H9 (cell line): Measurements from ENCODE around the gene SC5D. TPM values are rescaled to one million over a fixed set of nuclear protein-coding genes. Genes with fewer than 3 reads are reported as not detected.

Experiments used
- DNase-seq: peaks from one replicate; pipeline ENCODE4 v3.0.0-alpha.2; 2017
- H2AFZ ChIP-seq: one replicate; pipeline ENCODE4 v1.6.1; 2013; ENCODE audit warnings: mild to moderate bottlenecking, low read length, control low read depth, moderate library complexity
- H2AK5ac ChIP-seq: 2 replicates; pipeline ENCODE4 v1.6.1; 2013; ENCODE audit warnings: low read length, control low read depth, mixed read lengths; ENCODE audit not compliant: insufficient read length
- H2BK120ac ChIP-seq: one replicate; pipeline ENCODE4 v1.6.1; 2013; ENCODE audit warnings: low read depth, mild to moderate bottlenecking, low read length, control low read depth, inconsistent platforms; ENCODE audit not compliant: poor library complexity, severe bottlenecking
- H2BK12ac ChIP-seq: 2 replicates; pipeline ENCODE4 v1.6.1; 2013; ENCODE audit warnings: low read length, control low read depth, mixed read lengths, low read depth; ENCODE audit not compliant: insufficient read length
- H2BK15ac ChIP-seq: 2 replicates; pipeline ENCODE4 v1.6.1; 2013; ENCODE audit warnings: low read depth, low read length, control low read depth
- H2BK20ac ChIP-seq: one replicate; pipeline ENCODE4 v1.6.1; 2013; ENCODE audit warnings: low read depth, mild to moderate bottlenecking, low read length, control low read depth, inconsistent platforms; ENCODE audit not compliant: poor library complexity, severe bottlenecking
- H2BK5ac ChIP-seq: 2 replicates; pipeline ENCODE4 v1.6.1; 2013; ENCODE audit warnings: low read length, control low read depth, mixed read lengths; ENCODE audit not compliant: insufficient read length
- H3K14ac ChIP-seq: 2 replicates; pipeline ENCODE4 v1.6.1; 2013; ENCODE audit warnings: low read length, control low read depth; ENCODE audit not compliant: insufficient read depth
- H3K18ac ChIP-seq: 2 replicates; pipeline ENCODE4 v1.6.1; 2013; ENCODE audit warnings: low read depth, mild to moderate bottlenecking, mixed read lengths, low read length, control low read depth; ENCODE audit not compliant: insufficient read length
- H3K23ac ChIP-seq: 2 replicates; pipeline ENCODE4 v1.6.1; 2013; ENCODE audit warnings: low read length, control low read depth, mixed read lengths, low read depth; ENCODE audit not compliant: insufficient read length
- H3K23me2 ChIP-seq: 2 replicates; pipeline ENCODE4 v1.6.1; 2013; ENCODE audit warnings: low read depth, mild to moderate bottlenecking, mixed read lengths, low read length, control low read depth; ENCODE audit not compliant: insufficient read length, poor library complexity, severe bottlenecking
- H3K27ac ChIP-seq: 2 replicates; pipeline ENCODE4 v1.5.1; 2013; ENCODE audit warnings: low read length, control low read depth, mixed read lengths, low read depth; ENCODE audit not compliant: insufficient read length
- H3K27me3 ChIP-seq: 2 replicates; pipeline ENCODE4 v1.6.1; 2013; ENCODE audit warnings: low read length, control low read depth, inconsistent platforms; ENCODE audit not compliant: insufficient read depth
- H3K4ac ChIP-seq: 2 replicates; pipeline ENCODE4 v1.6.1; 2013; ENCODE audit warnings: low read depth, mild to moderate bottlenecking, control low read depth, inconsistent platforms, low read length, moderate library complexity
- H3K4me1 ChIP-seq: 2 replicates; pipeline ENCODE4 v1.6.1; 2013; ENCODE audit warnings: low read length, control low read depth, inconsistent platforms; ENCODE audit not compliant: insufficient read depth
- H3K4me2 ChIP-seq: 2 replicates; pipeline ENCODE4 v1.6.1; 2013; ENCODE audit warnings: low read length, control low read depth, mixed read lengths; ENCODE audit not compliant: insufficient read length, insufficient read depth
- H3K56ac ChIP-seq: 2 replicates; pipeline ENCODE4 v1.6.1; 2013; ENCODE audit warnings: low read depth, mild to moderate bottlenecking, mixed read lengths, low read length, control low read depth; ENCODE audit not compliant: insufficient read length
- H3K79me1 ChIP-seq: 2 replicates; pipeline ENCODE4 v1.6.1; 2013; ENCODE audit warnings: low read depth, mild to moderate bottlenecking, moderate library complexity, low read length, control low read depth, inconsistent platforms; ENCODE audit not compliant: insufficient read depth, poor library complexity, severe bottlenecking
- H3K79me2 ChIP-seq: 2 replicates; pipeline ENCODE4 v1.6.1; 2013; ENCODE audit warnings: low read length, control low read depth, inconsistent platforms; ENCODE audit not compliant: insufficient read depth
- H3K9ac ChIP-seq: 2 replicates; pipeline ENCODE4 v1.6.1; 2013; ENCODE audit warnings: low read length, control low read depth, mixed read lengths; ENCODE audit not compliant: insufficient read length; ENCODE audit errors: extremely low read depth
- H3K9me3 ChIP-seq: one replicate; pipeline ENCODE4 v1.6.1; 2013; ENCODE audit warnings: low read depth, low read length, inconsistent platforms; ENCODE audit not compliant: control insufficient read depth
- H3T11ph ChIP-seq: one replicate; pipeline ENCODE4 v1.6.1; 2013; ENCODE audit warnings: mild to moderate bottlenecking, low read length, control low read depth, inconsistent platforms
- H4K20me1 ChIP-seq: one replicate; pipeline ENCODE4 v1.6.1; 2013; ENCODE audit not compliant: control insufficient read depth, insufficient read length, insufficient read depth
- H4K5ac ChIP-seq: 2 replicates; pipeline ENCODE4 v1.6.1; 2013; ENCODE audit warnings: low read depth, mild to moderate bottlenecking, mixed read lengths, low read length, control low read depth; ENCODE audit not compliant: insufficient read length
- H4K8ac ChIP-seq: replicated peaks from 2 replicates; pipeline ENCODE4 v1.6.1; 2013; ENCODE audit warnings: low read length, control low read depth, mixed read lengths, low read depth; ENCODE audit not compliant: insufficient read length
- H4K91ac ChIP-seq: 2 replicates; pipeline ENCODE4 v1.6.1; 2013; ENCODE audit warnings: low read depth, mild to moderate bottlenecking, moderate library complexity, mixed read lengths, low read length, control low read depth; ENCODE audit not compliant: insufficient read length
- H3K27ac Mint-ChIP-seq, 3 experiments: 2 replicates in 2 of 3; 3 replicates in 1 of 3; pipeline ENCODE4 v1.8.0; 2020 to 2021; ENCODE audit warnings: mixed read lengths in 3 of 3, mild to moderate bottlenecking in 1 of 3, moderate library complexity in 1 of 3
- H3K27me3 Mint-ChIP-seq: 2 replicates; pipeline ENCODE4 v1.8.0; 2021; ENCODE audit warnings: low read depth, mild to moderate bottlenecking, moderate library complexity, mixed read lengths
- H3K36me3 Mint-ChIP-seq, 3 experiments: 2 replicates in 2 of 3; 3 replicates in 1 of 3; pipeline ENCODE4 v1.8.0; 2020 to 2021; ENCODE audit warnings: low read depth in 3 of 3, mixed read lengths in 3 of 3; ENCODE audit not compliant: insufficient read depth in 1 of 3
- H3K4me1 Mint-ChIP-seq, 2 experiments: 2 replicates each; pipeline ENCODE4 v1.8.0; 2020; ENCODE audit warnings: mixed read lengths in 2 of 2
- H3K4me3 Mint-ChIP-seq, 2 experiments: 2 replicates in 1 of 2; 3 replicates in 1 of 2; pipeline ENCODE4 v1.8.0; 2020 to 2021; ENCODE audit warnings: mild to moderate bottlenecking in 2 of 2, mixed read lengths in 2 of 2, moderate library complexity in 1 of 2
- H3K9me3 Mint-ChIP-seq, 2 experiments: 2 replicates in 1 of 2; 3 replicates in 1 of 2; pipeline ENCODE4 v1.8.0; 2020; ENCODE audit warnings: mild to moderate bottlenecking in 2 of 2, mixed read lengths in 2 of 2, moderate library complexity in 1 of 2
- WGBS: extraction: QIAGEN DNeasy Blood & Tissue Kit; methylation state at CpG from one replicate; pipeline ENCODE4 v1.1.7; 2013; ENCODE audit warnings: missing lambda C conversion rate, low lambda C conversion rate, mixed read lengths; ENCODE audit not compliant: insufficient read length; ENCODE audit errors: extremely low coverage; 5-methylcytosine and 5-hydroxymethylcytosine counted together
- total RNA-seq: library from RNA; stranded (reverse); gene quantifications from 2 replicates; pipeline ENCODE4 v1.2.1, GENCODE V29; 2021
- TF ChIP-seq, protein P1 (sequence below): fragments of 200-600 bp; sonication (generic); conservative IDR thresholded peaks from 3 replicates; pipeline ENCODE4 v1.8.0; 2021; ENCODE audit warnings: antibody characterized with exemption, mild to moderate bottlenecking

SC5D gene
- total RNA-seq, 1 experiment from 2014 or later: 92.0 TPM

DNA sequence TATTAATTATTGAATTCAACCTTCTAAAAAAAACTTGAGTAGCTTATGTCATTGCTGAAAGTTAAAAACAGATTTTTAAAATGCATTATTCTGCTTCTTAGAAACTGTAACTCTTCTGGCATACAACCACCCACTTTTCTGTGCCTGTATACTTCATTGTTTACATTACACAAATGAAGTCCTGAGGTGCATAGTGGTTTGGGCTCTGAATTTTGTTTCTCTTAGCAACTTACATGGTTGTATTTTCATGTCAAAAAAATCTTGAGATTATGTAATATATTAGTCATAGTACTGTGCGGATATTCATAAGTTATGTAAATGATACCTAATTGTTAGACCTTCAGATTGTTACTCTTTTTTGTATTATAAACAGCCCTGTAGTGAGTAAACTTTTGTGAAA, 12.2 kb downstream of the SC5D start:
- no peaks in the 10 kb centered on the region for H3K27me3 Mint-ChIP-seq
- Histone ChIP-seq H4K5ac (no peak overlapping the region), H3K56ac (no peak overlapping the region), H3K27ac (no peak overlapping the region), H3K4me2 (no peak overlapping the region), H2BK20ac (no peak overlapping the region), H3K27me3 (no peaks in the 10 kb centered on the region), H3K9me3 (no peaks in the 10 kb centered on the region), H2BK15ac (no peak overlapping the region), H3K23me2 (no peaks in the 10 kb centered on the region), H3K79me1 (peaks cover 9% of the 10 kb centered on the region), H2BK5ac (no peak overlapping the region), H3T11ph (no peak overlapping the region), H4K8ac (no peak overlapping the region), H2AFZ (no peak overlapping the region), H3K14ac (no peak overlapping the region), H3K23ac (no peak overlapping the region), H3K4me1 (peaks cover 2% of the 10 kb centered on the region; the same call in 1 of the 2 replicates), H3K18ac (no peak overlapping the region), H3K79me2 (peaks cover 15% of the 10 kb centered on the region; the same call in 1 of the 2 replicates), H4K91ac (no peak overlapping the region), H2BK12ac (no peak overlapping the region), H2BK120ac (no peak overlapping the region), H3K4ac (no peak overlapping the region), H3K9ac (no peak overlapping the region), H2AK5ac (no peak overlapping the region), H4K20me1 (no peaks in the 10 kb centered on the region)
- H3K36me3 Mint-ChIP-seq: peaks cover 43 to 63% (median 61%) of the 10 kb centered on the region in 3 experiments
- H3K4me1 Mint-ChIP-seq: peaks cover 17% of the 10 kb centered on the region in 2 experiments
- DNase-seq: no peak
- TF ChIP-seq, protein P1, sequence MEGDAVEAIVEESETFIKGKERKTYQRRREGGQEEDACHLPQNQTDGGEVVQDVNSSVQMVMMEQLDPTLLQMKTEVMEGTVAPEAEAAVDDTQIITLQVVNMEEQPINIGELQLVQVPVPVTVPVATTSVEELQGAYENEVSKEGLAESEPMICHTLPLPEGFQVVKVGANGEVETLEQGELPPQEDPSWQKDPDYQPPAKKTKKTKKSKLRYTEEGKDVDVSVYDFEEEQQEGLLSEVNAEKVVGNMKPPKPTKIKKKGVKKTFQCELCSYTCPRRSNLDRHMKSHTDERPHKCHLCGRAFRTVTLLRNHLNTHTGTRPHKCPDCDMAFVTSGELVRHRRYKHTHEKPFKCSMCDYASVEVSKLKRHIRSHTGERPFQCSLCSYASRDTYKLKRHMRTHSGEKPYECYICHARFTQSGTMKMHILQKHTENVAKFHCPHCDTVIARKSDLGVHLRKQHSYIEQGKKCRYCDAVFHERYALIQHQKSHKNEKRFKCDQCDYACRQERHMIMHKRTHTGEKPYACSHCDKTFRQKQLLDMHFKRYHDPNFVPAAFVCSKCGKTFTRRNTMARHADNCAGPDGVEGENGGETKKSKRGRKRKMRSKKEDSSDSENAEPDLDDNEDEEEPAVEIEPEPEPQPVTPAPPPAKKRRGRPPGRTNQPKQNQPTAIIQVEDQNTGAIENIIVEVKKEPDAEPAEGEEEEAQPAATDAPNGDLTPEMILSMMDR: no peak
- no CpG with 5 or more reads among the region's 1 CpG for WGBS
- H3K4me3 Mint-ChIP-seq: no peak overlapping the region
- no peak overlapping the region for H3K27ac Mint-ChIP-seq
- H3K9me3 Mint-ChIP-seq: no peaks in the 10 kb centered on the region
